ENCODE data around the gene DRC1.
A peak's percentile ranks its signal among the peaks of the same experiment; 100 is the strongest.

The DRC1 gene

DNA sequence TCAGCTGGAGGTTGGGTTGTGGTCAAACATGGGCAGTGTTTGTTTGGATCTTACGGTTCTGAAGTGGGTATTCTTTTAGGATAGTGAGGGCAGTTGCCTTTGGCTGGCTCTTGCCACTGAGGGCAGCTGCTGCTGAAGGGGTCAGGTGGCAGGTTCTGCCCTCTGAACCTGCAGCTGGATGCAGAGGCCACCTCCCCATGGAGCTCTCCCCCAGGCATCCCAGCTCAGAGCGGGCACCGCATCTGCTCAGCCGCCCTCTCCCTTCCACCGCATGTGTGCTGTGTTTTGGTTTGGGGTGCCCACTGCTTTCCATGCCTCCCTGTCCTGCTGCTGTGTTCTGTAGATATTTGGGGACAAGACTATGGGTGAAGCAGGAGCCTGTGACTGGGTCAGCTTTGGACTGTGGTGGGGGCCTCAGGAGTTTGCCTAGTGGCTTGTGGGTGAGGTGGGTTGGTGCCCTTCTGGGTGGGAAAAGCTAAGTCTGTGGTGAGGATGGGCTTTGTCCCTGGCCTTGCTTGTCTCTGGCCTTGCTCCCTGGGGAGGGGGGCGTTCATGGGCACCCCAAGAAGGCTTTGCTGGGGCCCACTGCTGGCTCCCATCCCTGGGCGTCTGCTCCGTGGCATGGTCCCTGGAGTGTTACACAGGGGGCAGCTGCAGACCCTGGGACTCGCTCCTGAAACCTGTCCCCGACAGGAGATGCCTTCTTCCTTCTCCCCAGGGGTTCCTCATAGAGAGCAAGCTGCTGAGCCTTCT, 47.7 kb downstream of the DRC1 start:
- DNase-seq = no peak

DNA sequence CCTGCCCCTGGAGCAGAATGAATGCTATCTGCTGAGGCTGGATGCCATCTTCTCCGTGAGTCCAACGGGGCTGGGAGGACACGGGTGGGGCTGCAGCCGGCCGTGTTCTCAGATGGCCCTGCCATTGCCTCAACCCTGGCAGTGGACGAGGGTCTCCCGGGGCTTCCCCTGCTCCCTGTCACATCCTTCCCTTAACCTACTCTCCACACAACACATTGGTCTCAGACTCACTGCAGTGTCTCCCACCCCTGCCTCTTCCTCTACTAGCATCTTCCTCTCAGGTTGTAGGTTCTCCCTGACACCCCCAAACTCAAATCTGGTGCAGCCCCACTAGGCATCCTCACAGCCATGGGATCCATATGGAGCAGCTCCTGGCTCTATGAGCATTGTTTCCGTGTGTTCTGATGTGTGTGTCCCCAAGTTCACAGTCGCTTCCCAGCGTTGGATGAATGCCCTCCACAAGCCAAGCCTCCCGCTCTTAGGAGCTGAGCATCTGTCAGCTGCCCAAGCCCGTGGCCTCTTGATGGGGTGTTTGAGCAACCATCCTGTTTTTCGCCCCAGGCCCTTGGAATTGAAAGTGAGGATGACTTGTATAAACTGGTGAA, 48.4 kb downstream of the DRC1 start:
- no peak for DNase-seq

DNA sequence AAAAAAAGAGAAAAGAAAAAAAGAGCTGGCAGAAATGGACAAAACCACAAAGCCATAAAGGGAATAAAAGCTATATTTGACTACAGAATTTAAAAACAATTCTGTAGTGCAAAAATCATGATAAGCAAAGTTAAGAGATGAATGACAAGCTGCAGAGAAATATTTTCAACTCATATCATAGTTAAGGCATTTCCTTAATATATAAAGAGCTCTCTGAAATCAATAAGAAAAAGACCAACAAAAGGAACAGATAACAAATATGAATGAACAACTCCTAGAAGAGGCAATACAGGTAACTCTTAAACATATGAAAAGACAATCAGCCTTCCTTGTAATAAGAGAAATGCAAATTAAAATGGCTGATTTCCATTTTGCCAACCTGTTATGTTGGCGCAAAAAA, 50.0 kb downstream of the DRC1 start:
- DNase-seq = no peak

DNA sequence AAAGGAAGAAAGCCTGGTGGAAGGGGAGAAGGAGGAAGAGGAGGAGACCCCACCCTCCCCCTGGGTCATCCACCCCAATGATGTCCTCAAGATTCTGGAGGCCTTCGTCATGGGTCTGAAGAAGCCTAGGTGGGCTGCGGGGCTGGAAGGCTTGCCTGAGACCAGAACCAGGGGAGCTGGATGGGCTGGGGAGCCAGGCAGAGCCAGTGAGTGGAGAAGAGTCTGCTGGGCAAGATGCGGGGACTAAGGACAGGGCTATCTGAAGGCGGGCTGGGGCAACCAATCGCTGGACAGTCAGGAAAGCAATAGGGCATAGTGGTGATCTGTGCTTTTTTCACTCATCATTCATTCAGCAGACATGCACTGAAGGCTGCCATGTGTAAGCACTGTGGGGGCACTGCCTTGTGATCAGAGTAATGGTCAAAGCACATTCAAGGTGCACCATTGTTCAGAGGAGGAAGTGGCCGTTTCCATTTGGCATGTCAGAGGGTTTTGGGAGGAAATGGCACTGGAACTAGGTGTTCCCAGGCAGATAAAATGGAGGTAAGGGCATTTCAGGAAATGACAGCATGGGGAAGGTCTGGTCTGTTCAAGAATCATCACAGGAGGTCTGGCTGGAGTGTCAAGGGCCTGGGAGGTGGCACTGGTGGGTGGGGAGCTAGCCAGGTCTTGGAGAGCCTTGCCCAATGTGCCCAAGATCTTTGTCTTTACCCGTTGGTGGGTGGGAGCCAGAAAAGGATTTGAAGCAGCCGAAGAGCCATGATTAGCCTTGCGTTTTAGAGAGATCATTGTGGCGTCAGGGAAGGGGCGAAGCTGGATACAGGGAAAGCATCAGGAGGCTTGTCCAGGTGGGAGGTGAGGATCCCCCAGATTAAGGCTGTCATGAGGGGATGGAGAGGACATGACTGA, 52.0 kb downstream of the DRC1 start:
- DNase-seq = no peak

DNA sequence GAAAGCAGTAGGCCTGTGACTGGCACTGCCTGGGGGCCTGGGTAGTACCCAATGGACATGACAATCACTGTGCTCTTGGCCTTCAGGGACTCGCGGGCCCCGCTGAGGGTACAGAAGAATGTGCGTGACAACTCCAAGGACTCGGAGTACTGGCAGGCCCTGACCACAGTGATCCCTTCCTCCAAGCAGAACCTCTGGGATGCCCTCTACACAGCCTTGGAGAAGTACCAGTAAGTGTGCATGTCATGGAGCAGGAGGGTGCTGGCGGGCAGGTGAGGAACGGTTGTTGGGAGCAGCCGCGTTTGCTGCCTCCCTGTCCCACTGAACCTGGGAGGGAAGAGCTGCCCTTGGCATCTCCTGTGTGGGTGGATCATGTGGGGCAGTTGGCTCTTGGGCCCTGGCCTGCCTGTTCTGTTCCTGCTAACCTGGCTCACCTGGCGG, 52.9 kb downstream of the DRC1 start:
- no peak for DNase-seq

DNA sequence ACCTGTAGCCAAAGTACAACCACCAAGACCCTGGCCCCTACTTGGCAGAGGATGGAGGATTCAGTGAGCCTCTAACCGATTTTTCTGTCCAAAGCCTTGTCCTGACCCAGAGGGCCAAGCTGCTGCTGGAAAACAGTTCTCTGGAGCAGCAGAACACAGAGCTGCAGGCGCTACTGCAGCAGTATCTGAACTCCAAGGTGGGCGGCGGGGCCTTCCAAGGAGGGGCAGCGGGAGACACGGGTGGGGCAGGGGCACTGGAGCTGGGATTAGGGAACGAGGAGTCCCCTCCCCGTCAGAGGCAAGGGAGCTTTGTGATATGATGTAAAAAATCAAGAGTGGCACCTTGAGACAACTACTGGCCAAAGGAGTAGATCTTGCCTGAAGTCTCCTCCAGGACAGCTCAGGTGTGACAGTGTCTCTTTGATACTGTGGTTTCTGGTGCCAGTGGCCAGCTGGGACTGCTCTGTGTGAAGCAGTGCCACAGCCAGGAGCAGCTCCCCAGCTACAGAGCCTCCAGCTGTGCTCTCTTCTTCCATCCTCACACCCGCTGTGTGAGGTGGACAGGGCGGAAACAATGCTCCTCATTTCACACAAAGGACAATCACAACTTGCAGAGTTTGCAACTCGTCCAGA, 53.4 kb downstream of the DRC1 start:
- no peak for DNase-seq

DNA sequence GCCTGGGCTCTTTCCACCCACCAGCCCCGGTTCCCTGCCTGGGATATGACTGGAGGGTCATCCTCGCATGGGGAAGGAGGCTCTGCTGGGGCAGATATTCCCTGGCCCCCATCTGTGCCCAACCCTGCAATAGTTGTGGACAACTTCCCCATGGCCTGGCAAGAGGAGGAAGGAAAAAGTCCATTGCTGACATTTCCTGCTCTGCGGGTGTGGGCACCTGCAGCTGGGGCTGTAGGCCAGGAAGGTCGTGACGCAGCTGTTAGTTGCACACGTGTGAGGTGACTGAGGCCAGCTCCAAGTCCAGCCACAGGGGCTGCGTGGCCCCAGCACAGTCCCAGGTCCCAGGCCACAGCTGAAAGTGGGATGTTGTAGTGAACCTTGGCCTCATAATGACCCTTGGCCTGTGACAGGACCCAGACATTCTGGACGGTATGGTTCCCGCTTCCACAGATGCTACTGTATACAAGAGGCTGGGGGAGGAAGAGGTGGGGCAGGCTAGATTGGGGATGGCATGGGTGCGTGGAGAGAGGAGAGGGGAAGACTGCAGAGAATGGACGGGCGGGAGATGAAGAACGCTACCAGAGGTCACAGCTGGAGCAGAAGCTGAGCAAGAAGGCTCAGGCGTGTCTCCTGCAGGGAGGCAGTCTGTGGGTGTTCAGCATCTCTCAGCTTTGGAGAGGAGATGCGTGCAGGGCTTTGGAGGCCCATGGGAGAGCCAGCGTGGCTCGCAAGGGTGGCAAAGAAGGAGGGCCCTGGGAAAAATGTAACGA, 54.1 kb downstream of the DRC1 start:
- DNase-seq = no peak

DNA sequence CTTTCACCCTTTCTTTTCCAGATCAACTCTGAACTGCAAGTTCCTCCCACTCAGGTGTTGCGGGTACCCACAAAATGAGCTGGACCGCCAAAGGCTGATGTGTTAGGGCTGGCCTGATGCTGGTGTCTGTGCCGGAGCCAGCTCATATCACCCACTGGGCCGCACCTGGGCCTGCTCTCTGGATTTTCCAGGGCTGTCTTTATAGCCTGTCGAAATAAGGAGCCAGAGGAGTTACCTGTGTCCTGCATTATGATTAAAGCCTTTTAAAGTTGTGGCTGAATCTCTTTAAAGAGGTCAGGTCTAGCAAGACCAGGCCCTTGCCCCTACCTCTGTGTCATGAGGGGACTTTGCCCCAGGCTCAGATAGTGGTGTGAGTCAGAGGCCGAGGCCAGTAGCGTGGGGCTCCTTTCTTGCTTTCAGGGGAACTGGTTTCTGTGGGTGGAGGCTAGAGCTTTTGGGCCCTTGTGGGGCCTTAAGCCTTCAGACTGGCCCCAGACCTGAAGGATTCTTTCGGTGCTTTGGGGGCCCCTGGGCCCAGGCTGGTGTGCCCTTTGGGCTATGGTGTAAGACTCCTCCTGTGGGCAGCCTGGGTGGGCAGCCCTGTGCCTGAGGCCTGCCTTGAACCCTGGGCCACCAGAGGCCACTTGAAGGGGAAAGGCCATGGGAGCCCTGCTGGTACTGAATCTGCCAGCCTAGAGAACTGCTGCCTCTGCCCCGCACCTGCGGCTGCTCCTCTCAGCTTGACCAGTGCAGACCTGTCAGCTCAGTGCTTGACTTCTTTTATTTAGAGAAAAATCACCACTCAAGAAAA, 54.9 kb downstream of the DRC1 start:
- DNase-seq = no peak

DNA sequence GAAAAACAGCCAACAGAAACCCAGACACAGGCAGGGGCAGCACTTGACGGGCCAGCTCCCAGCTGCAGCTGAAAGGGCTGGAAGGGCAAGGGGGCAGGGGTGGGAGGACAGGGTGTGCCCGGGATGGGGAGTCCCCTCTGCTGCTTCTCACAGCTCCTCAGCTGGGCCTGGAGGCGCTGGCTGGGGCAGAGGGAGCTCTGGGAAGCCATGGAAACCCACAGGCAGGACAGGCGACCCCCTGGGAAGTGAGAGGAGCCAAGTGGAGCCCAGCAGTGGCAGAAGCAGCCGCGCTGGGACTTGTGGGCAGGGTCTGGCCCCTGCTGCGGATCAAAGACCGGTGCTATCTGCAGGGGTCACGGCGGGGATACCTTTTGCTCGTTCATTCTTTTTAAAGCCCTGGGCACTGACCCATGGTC, 55.5 kb downstream of the DRC1 start:
- DNase-seq = no peak

DNA sequence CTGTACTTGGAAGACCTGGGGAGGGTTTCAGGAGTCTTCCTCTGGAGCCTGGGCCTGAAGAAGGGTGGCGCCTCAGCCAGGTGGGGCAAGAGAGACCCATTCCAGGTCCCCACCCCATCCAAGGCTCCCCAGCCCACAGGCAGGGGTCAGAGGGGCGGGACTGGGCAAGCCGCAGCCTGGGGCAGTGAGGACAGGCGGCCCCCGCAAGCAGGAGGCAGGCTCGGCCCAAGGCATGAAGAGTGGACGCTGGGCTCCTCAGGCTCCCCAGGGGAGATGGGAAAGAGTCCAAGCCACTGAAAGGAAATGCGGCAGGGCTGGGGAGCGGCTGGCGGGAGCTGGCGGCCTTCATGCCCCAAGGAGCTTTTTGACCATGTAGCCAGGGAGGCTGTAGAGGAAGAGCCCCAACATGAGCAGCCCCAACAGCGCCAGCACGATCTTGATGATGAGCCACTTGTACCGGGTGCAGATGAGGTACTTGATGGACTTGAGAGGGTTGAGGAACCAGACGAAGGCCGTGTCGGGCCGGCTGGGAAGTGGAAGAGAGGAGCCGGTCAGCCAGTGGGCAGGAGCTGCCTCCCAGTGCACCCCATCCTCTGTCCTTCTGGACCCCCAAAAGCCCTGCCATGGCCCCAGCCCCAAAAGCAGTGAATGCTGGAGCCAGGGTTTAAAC, 56.1 kb downstream of the DRC1 start:
- no peak for DNase-seq

DNA sequence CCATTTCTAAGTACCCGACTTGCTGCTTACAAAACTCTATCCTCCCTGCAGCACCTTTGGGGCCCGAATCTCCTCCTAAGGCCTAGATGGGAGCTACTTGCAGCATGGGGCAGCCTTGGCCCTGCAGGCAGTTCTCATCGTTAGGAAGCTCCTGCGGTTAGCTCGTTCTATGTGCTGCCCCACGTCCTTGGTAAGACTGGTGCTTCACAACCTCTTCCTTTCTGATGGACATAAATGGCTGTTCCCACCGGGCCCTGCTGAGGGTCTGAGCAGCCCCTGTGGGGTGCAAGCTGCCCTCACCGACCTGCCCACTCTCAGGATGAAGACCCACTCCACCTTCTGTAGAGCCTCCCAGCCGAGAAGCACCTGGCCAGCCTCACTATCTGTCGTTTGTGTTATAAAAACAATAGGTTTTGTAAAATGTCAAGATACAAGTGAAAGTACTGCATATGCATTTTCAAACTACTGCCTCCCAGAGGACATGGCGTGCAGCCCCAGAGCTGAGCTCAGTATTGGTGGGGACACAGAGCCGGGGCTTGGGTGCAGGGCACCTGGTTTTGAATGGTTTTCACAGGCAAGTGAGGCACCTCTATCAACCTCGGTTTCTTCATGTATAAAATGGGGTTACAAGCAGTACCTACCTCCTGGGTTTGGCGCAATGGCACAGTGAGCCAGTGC, 56.8 kb downstream of the DRC1 start:
- no peak for DNase-seq

DNA sequence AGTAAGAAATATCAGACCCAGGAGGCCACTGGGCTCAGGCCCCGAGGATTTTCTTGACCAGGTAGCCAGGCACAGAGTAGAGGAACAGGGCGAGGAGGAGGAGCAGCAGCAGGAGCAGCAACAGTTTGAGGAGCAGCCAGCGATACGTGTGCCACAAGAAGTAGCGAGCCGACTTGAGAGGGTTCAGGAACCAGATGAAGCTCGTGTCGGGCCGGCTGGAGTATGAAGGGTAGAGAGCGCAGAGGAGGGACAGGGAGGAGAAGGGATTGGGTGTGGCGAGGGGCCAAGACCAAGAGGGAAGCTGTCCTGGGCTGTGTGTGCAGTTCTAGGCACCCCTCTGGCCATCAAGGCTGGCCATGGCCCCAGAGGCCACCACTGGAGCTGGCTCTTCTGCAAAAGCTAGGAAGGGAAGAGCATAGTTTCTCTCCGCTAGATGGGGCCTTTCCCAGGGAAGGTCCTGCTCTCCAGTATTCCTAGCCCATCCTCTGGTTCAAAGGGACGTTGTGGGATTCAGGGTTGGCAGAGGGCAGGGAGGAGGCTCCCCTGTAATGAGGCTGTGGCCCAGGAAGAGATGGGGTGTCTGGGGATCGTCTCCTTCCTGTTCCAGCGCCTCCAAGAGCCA, 58.4 kb downstream of the DRC1 start:
- no peak for DNase-seq

DNA sequence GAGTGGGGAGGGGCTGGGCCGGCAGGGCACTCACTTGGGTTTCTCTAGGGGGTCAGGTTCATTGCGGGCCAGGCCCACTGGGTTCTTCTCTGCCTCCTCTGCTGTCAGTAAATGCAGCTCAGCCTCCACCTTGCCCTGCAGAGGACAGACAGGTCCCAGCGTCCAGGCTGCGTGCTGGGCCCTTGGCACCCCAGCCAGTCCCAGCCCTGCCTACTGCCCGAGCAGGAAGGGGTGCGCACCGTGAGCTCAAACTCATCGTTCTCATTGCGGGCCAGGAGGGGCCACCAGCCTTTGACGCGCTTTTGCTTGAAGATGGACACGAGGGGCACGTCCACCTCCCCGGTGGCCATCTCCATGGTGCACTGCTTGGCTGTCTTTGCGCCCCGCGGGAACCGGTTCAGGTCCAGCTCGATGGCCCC, 58.9 kb downstream of the DRC1 start:
- DNase-seq = no peak

DNA sequence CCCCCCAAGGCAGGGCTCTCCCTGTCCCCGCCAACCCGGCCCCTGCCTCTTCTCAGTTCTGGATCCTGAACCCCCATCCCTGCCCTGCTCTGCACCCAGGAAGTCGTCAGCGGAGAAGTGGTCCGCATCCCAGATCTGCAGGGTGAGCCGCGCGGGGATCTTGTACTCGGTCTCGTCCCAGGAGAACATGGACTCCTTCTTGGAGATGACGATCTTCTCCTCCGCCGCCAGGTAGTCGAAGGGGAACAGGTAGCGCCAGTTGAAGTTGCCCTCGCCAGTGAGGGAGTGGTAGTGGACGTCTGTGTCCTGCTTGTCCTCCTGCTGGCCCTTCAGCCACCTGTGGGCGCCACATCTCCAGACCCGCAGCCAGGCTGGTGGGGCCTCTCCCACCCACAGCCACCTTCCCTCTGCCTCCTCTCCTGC, 59.9 kb downstream of the DRC1 start:
- DNase-seq = no peak

DNA sequence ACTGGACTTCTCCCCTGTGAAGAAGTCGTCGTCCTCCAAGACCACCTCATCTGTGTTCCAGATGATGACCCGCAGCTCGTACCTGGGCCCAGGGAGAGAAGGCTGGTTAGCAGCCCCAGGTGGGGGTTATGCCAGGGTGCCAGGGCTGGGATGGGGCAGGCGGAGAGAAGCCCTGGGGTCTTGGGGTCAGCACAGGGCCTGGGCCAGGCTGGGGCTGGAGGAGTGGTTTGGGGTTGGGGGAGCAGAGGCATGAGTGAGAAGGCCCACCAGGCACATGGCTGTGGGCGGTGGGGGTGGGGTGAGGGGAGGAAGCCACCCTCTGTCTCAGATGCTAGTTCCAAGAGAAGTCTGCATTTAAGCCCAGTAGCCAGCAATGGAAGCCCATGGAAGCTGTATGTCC, 60.4 kb downstream of the DRC1 start:
- DNase-seq = no peak

DNA sequence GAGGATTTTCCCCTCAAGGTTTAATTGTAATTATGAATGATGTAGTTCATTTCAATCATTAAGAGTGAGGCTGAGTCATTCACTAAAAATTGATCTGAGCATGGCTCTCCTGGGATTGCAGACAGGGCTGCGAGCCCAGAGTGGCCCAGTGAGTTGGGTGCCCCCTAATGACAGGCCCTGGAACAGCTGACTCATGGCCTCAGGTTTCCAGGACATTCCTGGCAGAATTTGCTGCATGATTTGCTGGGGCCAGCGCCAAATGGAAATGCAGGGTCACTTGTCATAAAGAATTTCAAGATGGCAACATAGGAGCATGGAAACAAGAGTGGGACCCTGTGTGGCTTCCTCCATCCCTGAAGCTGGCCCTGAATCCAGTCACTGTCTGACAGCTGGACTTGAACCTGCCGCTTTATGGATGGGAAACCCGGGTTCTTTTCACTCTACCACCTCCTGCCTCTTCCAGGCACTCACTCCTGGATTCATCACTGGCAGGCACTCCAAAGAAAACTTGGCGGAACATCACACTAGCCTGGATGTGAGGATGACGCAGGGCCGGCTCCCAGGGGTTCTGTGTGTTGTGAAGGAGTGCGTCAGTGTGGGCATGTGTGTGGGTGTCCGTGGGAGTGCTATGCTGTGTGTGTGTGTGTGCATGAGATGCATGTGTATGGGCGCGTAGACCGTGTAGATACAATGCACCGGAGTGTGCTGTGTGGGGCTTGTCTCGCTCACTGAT, 61.0 kb downstream of the DRC1 start:
- DNase-seq = peak; percentile 13

DNA sequence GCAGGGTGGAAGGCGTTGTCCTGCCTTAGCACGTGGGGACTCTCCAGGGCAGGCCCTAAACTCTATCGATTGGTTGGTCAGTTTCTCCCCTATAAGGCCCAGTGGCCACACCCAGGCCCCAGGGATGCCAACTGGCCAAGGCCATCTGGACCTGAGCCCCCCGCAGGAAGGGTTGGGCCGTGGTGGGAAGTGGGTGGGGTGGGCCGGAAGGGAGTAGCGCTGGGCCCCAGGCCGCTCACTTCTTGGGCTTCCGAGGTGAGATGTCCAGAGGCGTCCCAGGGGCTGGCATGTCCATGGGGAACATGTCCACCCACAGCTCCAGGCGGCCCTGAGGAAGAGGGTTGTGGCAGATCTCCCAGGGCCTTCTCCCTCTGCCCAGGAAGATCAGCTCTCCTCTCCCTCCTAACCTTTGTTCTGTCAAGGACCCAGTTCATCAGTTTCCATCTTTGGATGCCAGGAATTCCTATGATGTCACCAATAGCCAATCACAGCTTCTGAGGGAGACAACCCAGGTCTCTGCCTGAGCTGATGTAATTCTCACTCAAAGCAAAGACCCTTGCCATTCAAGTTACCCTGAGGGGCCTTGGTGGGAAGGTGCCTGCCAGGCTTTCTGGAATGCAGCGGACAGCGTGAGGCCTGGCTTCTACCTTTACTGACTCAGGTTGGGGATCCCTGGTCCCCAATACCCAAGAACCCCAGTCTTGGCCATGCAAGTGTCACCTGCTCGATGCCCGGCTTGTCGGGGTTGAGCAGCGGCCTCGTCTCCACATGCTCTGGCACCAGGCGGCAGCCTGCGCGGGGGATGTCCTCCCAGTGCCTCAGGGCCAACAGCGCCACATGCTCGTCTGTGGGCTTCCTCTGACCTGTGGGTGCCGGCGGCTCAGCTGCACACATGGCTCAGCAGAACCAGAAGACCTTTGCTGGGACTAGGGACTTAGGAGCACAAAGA, 61.8 kb downstream of the DRC1 start:
- no peak for DNase-seq

All from NCI-H1105 treated with DMSO at 0.1 percent for 48 hours (cell line).